Epithelial cell of proximal tubule (primary cell): ENCODE measurements around the gene LRRTM4. TPM values are rescaled to one million over a fixed set of nuclear protein-coding genes. Genes with fewer than 3 reads are reported as not detected.

ENCODE experiments used
- DNase-seq: peaks from one replicate; pipeline ENCODE4 v3.0.0-alpha.2; 2011; ENCODE audit warnings: low read depth
- H3K4me3 ChIP-seq: 2 replicates; pipeline ENCODE4 v1.5.1; 2011; ENCODE audit warnings: low read depth, mild to moderate bottlenecking, low read length
- CTCF ChIP-seq: conservative IDR thresholded peaks from 2 replicates; pipeline ENCODE4 v1.5.1; 2012; ENCODE audit warnings: low read depth, mild to moderate bottlenecking, low read length
- total RNA-seq: library from RNA; depleted of rRNA; stranded (reverse); fragments of >200 nt; gene quantifications from 2 replicates; pipeline ENCODE4 v1.2.3, GENCODE V29; 2015

The LRRTM4 gene
- total RNA-seq, 1 donor from 2014 or later, result not detected

- TF ChIP-seq CTCF, result no peak
- no peak for DNase-seq
- H3K4me3 ChIP-seq, result no peak overlapping the region
Measured at GRCh38 chr2:76737607-76738006, 784.6 kb downstream of the LRRTM4 start.

- no peak for TF ChIP-seq CTCF
- no peak for DNase-seq
- no peak overlapping the region for H3K4me3 ChIP-seq
Measured at GRCh38 chr2:76733736-76734135, 788.4 kb downstream of the LRRTM4 start.

- no peak for DNase-seq
- TF ChIP-seq CTCF, result no peak
- no peak overlapping the region for H3K4me3 ChIP-seq
Measured at GRCh38 chr2:76731157-76731556, 791.0 kb downstream of the LRRTM4 start.

- TF ChIP-seq CTCF, result no peak
- no peak for DNase-seq
- no peak overlapping the region for H3K4me3 ChIP-seq
Measured at GRCh38 chr2:76730021-76730420, 792.2 kb downstream of the LRRTM4 start.

- H3K4me3 ChIP-seq, result no peak overlapping the region
- TF ChIP-seq CTCF, result no peak
- DNase-seq, result no peak
Measured at GRCh38 chr2:76721226-76721625, 801.0 kb downstream of the LRRTM4 start.

- no peak for DNase-seq
- no peak overlapping the region for H3K4me3 ChIP-seq
- no peak for TF ChIP-seq CTCF
Measured at GRCh38 chr2:76713312-76713711, 808.9 kb downstream of the LRRTM4 start.

GRCh38 chr2:76711490-76711889 is 810.7 kb downstream of the LRRTM4 start:
- H3K4me3 ChIP-seq, result no peak overlapping the region
- no peak for TF ChIP-seq CTCF
- DNase-seq, result no peak
